TTC549 (cell line): ENCODE results near the gene KCNJ6.

Source experiments
- FAIRE-seq: peaks from 2 replicates; lab custom pipeline; 2012; peaks lifted over from hg19 to GRCh38; lab: Jason Lieb, UNC

KCNJ6 gene

GRCh38 chr21:37904856-37905255 lies 11.4 kb downstream of the KCNJ6 start:
- no peak for FAIRE-seq

GRCh38 chr21:37903396-37903795 lies 12.9 kb downstream of the KCNJ6 start:
- FAIRE-seq, result no peak

- no peak for FAIRE-seq
These were observed 17.1 kb downstream of the KCNJ6 start for GRCh38 chr21:37899146-37899545.

- FAIRE-seq, result no peak
These were observed 19.5 kb downstream of the KCNJ6 start for GRCh38 chr21:37896788-37897187.

- no peak for FAIRE-seq
These were observed 24.3 kb downstream of the KCNJ6 start for GRCh38 chr21:37891972-37892371.

GRCh38 chr21:37888659-37889058 lies 27.6 kb downstream of the KCNJ6 start:
- no peak for FAIRE-seq

- FAIRE-seq, result no peak
These were observed 29.4 kb downstream of the KCNJ6 start for GRCh38 chr21:37886726-37887299.

GRCh38 chr21:37886120-37886519 lies 30.1 kb downstream of the KCNJ6 start:
- FAIRE-seq, result no peak

- no peak for FAIRE-seq
These were observed 37.2 kb downstream of the KCNJ6 start for GRCh38 chr21:37878946-37879660.

GRCh38 chr21:37877888-37878684 lies 38.2 kb downstream of the KCNJ6 start:
- no peak for FAIRE-seq

GRCh38 chr21:37877171-37877570 lies 39.1 kb downstream of the KCNJ6 start:
- no peak for FAIRE-seq

GRCh38 chr21:37876561-37876960 lies 39.7 kb downstream of the KCNJ6 start:
- no peak for FAIRE-seq

- FAIRE-seq, result no peak
These were observed 41.1 kb downstream of the KCNJ6 start for GRCh38 chr21:37874904-37875780.

- no peak for FAIRE-seq
These were observed 41.8 kb downstream of the KCNJ6 start for GRCh38 chr21:37874481-37874880.

- FAIRE-seq, result no peak
These were observed 42.6 kb downstream of the KCNJ6 start for GRCh38 chr21:37873655-37874054.

GRCh38 chr21:37871121-37871862 lies 45.0 kb downstream of the KCNJ6 start:
- FAIRE-seq, result no peak

GRCh38 chr21:37870221-37870620 lies 46.0 kb downstream of the KCNJ6 start:
- no peak for FAIRE-seq

GRCh38 chr21:37869661-37870060 lies 46.6 kb downstream of the KCNJ6 start:
- FAIRE-seq, result no peak

- no peak for FAIRE-seq
These were observed 47.6 kb downstream of the KCNJ6 start for GRCh38 chr21:37868446-37869295.

GRCh38 chr21:37866027-37866426 lies 50.2 kb downstream of the KCNJ6 start:
- FAIRE-seq, result no peak

- no peak for FAIRE-seq
These were observed 51.1 kb downstream of the KCNJ6 start for GRCh38 chr21:37865156-37865555.
